CD8-positive, alpha-beta memory T cell (primary cell): ENCODE data around the gene GRAMD4. TPM values are rescaled to one million over a fixed set of nuclear protein-coding genes. Genes with fewer than 3 reads are reported as not detected.

Experiments used
- CTCF ChIA-PET: fragments of 350-600 bp; sonication (Branson Sonifier 250); formaldehyde crosslinking; loops from one replicate; lab custom pipeline; 2021; ENCODE audit warnings: antibody characterized with exemption; lab: Charles Lee
- POLR2A ChIA-PET: fragments of 350-600 bp; sonication (Branson Sonifier 250); formaldehyde crosslinking; loops from one replicate; lab custom pipeline; 2021; ENCODE audit warnings: antibody characterized with exemption; lab: Charles Lee
- DNase-seq, 5 donors: peaks; one replicate each; pipeline versions ENCODE4 v3.0.0 to v3.0.0-alpha.2; 2020 to 2022; ENCODE audit warnings: mixed read lengths in 1 of 5
- H3K27ac ChIP-seq: one replicate; pipeline ENCODE4 v1.7.0; 2013; ENCODE audit warnings: low read depth, mild to moderate bottlenecking, low read length, moderate library complexity
- H3K27me3 ChIP-seq: 2 replicates; pipeline ENCODE4 v1.7.0; 2013; ENCODE audit warnings: low read length, mild to moderate bottlenecking; ENCODE audit not compliant: insufficient read depth, poor library complexity, severe bottlenecking
- H3K36me3 ChIP-seq: 2 replicates; pipeline ENCODE4 v1.7.0; 2013; ENCODE audit warnings: mild to moderate bottlenecking, low read length, moderate library complexity; ENCODE audit not compliant: insufficient read depth
- H3K4me1 ChIP-seq: 2 replicates; pipeline ENCODE4 v1.7.0; 2013; ENCODE audit warnings: mild to moderate bottlenecking, low read length, moderate library complexity; ENCODE audit not compliant: insufficient read depth
- H3K4me3 ChIP-seq: 2 replicates; pipeline ENCODE4 v1.7.0; 2013; ENCODE audit warnings: mild to moderate bottlenecking, low read length
- H3K9me3 ChIP-seq: 2 replicates; pipeline ENCODE4 v1.7.0; 2013; ENCODE audit warnings: mild to moderate bottlenecking, low read length
- H3K27ac Mint-ChIP-seq, 8 donors: one replicate each; pipeline ENCODE4 v1.8.0; 2020 to 2021; ENCODE audit warnings: mixed read lengths in 8 of 8, mild to moderate bottlenecking in 6 of 8, inconsistent platforms in 3 of 8, moderate library complexity in 3 of 8
- H3K27me3 Mint-ChIP-seq, 2 donors: one replicate each; pipeline ENCODE4 v1.8.0; 2020 to 2021; ENCODE audit warnings: mixed read lengths in 2 of 2, mild to moderate bottlenecking in 1 of 2, moderate library complexity in 1 of 2
- H3K36me3 Mint-ChIP-seq, 3 donors: one replicate each; pipeline ENCODE4 v1.8.0; 2020 to 2021; ENCODE audit warnings: mixed read lengths in 3 of 3, inconsistent platforms in 1 of 3, mild to moderate bottlenecking in 1 of 3
- H3K4me1 Mint-ChIP-seq, 3 donors: one replicate each; pipeline ENCODE4 v1.8.0; 2020 to 2021; ENCODE audit warnings: mixed read lengths in 3 of 3, inconsistent platforms in 1 of 3, mild to moderate bottlenecking in 1 of 3
- H3K4me3 Mint-ChIP-seq, 7 donors: one replicate each; pipeline ENCODE4 v1.8.0; 2020 to 2021; ENCODE audit warnings: mixed read lengths in 7 of 7, mild to moderate bottlenecking in 6 of 7, moderate library complexity in 4 of 7, inconsistent platforms in 2 of 7
- H3K9me3 Mint-ChIP-seq, 5 donors: one replicate each; pipeline ENCODE4 v1.8.0; 2020 to 2022; ENCODE audit warnings: mixed read lengths in 5 of 5, mild to moderate bottlenecking in 3 of 5, moderate library complexity in 2 of 5, inconsistent platforms in 1 of 5
- polyA plus RNA-seq: library from polyadenylated mRNA; unstranded; fragments of 300-500 nt; fragmentation: Illumina TruSeq; gene quantifications from one replicate; pipeline ENCODE4 v1.2.3, GENCODE V29; 2021
- total RNA-seq, 2 experiments: library from RNA; stranded (reverse); gene quantifications; one replicate each; pipeline ENCODE4 v1.2.3, GENCODE V29; 2021

Gene GRAMD4
- total and polyA plus RNA-seq, 3 experiments from 2014 or later = 7.6 to 33.0 (median 25.3) TPM

DNA sequence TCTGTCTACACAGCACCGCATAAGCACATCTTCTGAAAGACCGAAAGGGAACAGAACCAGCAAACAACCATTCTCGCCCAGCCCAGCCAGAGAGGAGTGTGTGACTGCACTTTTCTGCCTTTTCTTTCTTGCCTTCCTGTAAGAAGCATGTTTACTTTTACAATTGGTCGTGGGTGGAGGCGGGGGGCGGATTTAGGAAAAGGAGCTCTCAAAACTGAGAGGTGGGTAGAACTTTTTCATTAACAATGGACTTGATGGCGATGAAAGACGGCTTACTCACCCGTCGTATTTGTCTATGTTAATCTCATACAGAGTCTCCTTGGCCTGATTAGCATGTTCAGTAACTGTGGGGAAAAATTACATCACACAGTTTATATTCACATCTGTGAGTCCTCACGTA lies 90.6 kb downstream of the GRAMD4 start:
- no peak overlapping the region for H3K27ac ChIP-seq
- peaks cover 64% of the 10 kb centered on the region for H3K36me3 ChIP-seq
- H3K4me3 ChIP-seq = no peak overlapping the region
- CTCF ChIA-PET = no interaction called here
- H3K4me1 ChIP-seq = no peaks in the 10 kb centered on the region
- Mint-ChIP-seq H3K4me3 (no peak overlapping the region), H3K36me3 (peaks cover 7 to 90% (median 41%) of the 10 kb centered on the region in 3 donors), H3K27ac (peak overlapping the region in 4 of 8 donors; percentile 18 to 70 (median 38)), H3K4me1 (peaks cover 8 to 23% (median 14%) of the 10 kb centered on the region in 3 donors), H3K9me3 (no peaks in the 10 kb centered on the region), H3K27me3 (no peaks in the 10 kb centered on the region)
- POLR2A ChIA-PET = no interaction called here
- H3K27me3 ChIP-seq = no peaks in the 10 kb centered on the region
- no peak for DNase-seq
- H3K9me3 ChIP-seq = no peaks in the 10 kb centered on the region

DNA sequence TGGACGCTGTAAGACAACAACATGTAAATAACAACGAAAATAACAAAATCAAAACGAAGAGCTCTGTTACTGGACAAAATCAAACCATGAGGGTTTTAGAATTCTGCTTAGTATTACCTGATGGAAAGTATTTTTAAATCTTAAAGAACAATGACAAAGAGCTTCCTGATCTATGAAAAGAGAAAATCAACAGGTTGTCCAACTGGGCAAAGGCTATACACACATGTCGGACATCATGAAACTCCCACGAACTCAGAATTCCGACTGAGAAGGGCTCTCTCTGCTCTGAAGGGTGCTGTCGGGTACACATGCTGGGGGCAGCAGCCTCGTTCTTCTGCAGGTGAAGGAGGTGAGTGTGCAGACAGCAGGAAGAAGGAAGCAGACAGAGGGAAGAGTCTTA lies 92.1 kb downstream of the GRAMD4 start:
- Mint-ChIP-seq H3K4me3 (no peak overlapping the region), H3K4me1 (peaks cover 6 to 24% (median 14%) of the 10 kb centered on the region in 3 donors), H3K27me3 (no peaks in the 10 kb centered on the region), H3K36me3 (peaks cover 4 to 84% (median 36%) of the 10 kb centered on the region in 3 donors), H3K9me3 (no peaks in the 10 kb centered on the region), H3K27ac (peak overlapping the region in 4 of 8 donors; percentile 20 to 85 (median 74))
- Histone ChIP-seq H3K4me3 (no peak overlapping the region), H3K9me3 (no peaks in the 10 kb centered on the region), H3K27ac (no peak overlapping the region), H3K36me3 (peaks cover 56% of the 10 kb centered on the region), H3K27me3 (no peaks in the 10 kb centered on the region), H3K4me1 (no peaks in the 10 kb centered on the region)
- ChIA-PET CTCF (no interaction called here), POLR2A (no interaction called here)
- no peak for DNase-seq

DNA sequence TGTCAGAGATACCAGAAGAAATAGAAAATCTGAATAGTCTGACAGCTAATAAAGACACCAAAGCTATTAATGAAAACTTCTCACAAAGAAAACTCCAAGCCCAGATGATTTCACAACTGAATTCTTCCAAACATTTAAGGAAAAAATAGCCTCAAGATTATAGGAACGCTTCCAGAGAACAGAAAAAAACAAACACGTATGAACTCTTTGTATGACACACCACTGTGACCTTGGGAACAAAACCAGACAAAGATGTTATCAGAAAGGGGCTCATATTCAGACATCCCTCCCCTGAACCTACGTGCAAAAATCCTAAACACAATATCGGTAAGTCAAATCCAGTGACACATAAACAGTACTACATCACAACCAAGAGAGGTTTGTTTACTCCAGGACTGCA lies 94.4 kb downstream of the GRAMD4 start:
- no peaks in the 10 kb centered on the region for H3K9me3 ChIP-seq
- H3K36me3 ChIP-seq = peaks cover 56% of the 10 kb centered on the region
- peaks cover 7 to 24% (median 19%) of the 10 kb centered on the region in 3 donors for H3K4me1 Mint-ChIP-seq
- no peaks in the 10 kb centered on the region for H3K9me3 Mint-ChIP-seq
- POLR2A ChIA-PET = interaction anchor here (0.6 kb wide), 1 partner anchor 22 kb away, joined by 3 read pairs; no protein-coding TSS in a partner anchor
- no peaks in the 10 kb centered on the region for H3K27me3 ChIP-seq
- H3K4me3 ChIP-seq = no peak overlapping the region
- H3K4me3 Mint-ChIP-seq = no peak overlapping the region
- no peak for DNase-seq
- peak overlapping the region in 6 of 8 donors; percentile 30 to 87 (median 74) for H3K27ac Mint-ChIP-seq
- H3K27me3 Mint-ChIP-seq = no peaks in the 10 kb centered on the region
- peaks cover 2 to 84% (median 30%) of the 10 kb centered on the region in 3 donors for H3K36me3 Mint-ChIP-seq
- CTCF ChIA-PET = interaction anchor here (1.5 kb wide), 1 partner anchor 89 kb away, joined by 4 read pairs; no protein-coding TSS in a partner anchor
- no peaks in the 10 kb centered on the region for H3K4me1 ChIP-seq
- H3K27ac ChIP-seq = no peak overlapping the region

DNA sequence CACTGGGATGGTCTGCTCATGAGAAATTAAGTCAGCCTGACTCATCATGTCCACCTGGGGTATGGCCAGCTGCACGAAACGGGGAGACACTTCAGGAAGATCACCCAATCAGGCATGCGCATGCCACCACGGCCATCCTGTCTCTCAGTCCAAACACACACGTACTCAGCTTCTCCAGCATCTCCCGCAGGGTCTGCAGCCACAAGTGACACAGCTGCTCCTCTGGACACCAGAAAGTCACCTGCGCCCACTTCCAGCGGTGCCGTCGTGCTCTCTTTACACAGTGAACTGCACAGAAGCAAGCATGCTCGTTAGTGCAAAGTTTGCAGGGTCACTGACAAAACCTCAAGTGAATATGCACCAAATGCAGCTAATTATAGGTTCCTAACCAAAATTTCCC lies 99.7 kb downstream of the GRAMD4 start:
- Mint-ChIP-seq H3K36me3 (peaks cover 0 to 80% (median 13%) of the 10 kb centered on the region in 3 donors), H3K4me1 (peaks cover 14 to 37% (median 26%) of the 10 kb centered on the region in 3 donors), H3K27ac (peak overlapping the region in 5 of 8 donors; percentile 18 to 93 (median 63)), H3K9me3 (no peaks in the 10 kb centered on the region), H3K4me3 (no peak overlapping the region), H3K27me3 (no peaks in the 10 kb centered on the region)
- peaks cover 40% of the 10 kb centered on the region for H3K36me3 ChIP-seq
- H3K9me3 ChIP-seq = no peaks in the 10 kb centered on the region
- CTCF ChIA-PET = interaction anchor here (1.2 to 1.4 kb wide), 2 partner anchors 79 to 84 kb away, joined by 3 to 4 read pairs; no protein-coding TSS in a partner anchor
- POLR2A ChIA-PET = no interaction called here
- H3K4me1 ChIP-seq = no peaks in the 10 kb centered on the region
- H3K27me3 ChIP-seq = no peaks in the 10 kb centered on the region
- H3K4me3 ChIP-seq = no peak overlapping the region
- no peak overlapping the region for H3K27ac ChIP-seq
- DNase-seq = no peak

DNA sequence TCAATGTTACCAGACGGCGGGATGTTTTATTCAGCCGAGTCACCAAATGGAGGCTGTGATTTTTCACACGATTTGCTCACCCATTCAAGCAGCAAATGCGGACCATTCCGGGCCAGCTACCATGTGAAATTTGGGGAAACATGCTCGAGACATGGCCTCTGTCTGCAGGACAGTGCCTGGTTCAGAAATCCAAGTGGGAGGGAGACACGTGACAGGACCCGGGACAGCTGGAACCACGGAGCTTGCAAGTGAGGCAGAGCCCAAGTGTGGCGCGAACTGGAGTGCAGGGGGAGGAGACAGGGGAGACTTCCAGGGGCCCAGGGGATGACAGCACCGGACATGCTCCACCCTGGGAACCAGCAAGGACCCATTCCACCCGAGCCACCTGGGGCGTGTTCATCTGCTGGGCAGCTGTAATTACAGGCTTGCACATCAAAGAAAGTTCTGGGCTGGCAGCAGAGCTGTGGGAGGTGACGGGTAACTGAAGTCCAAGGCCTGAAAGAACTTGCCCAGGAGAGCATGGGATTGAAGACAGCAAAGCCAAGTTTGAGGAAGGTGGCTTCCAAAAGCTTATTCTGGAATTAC lies 101.4 kb downstream of the GRAMD4 start:
- Histone ChIP-seq H3K4me3 (no peak overlapping the region), H3K36me3 (peaks cover 45% of the 10 kb centered on the region), H3K27ac (no peak overlapping the region), H3K9me3 (no peaks in the 10 kb centered on the region), H3K27me3 (no peaks in the 10 kb centered on the region), H3K4me1 (no peaks in the 10 kb centered on the region)
- Mint-ChIP-seq H3K27ac (peak overlapping the region in 6 of 8 donors; percentile 68 to 93 (median 73)), H3K4me3 (no peak overlapping the region), H3K36me3 (peaks cover 0 to 86% (median 14%) of the 10 kb centered on the region in 3 donors), H3K4me1 (peaks cover 22 to 42% (median 36%) of the 10 kb centered on the region in 3 donors), H3K27me3 (no peaks in the 10 kb centered on the region), H3K9me3 (no peaks in the 10 kb centered on the region)
- DNase-seq = no peak
- CTCF ChIA-PET = interaction anchor here (1.0 to 1.4 kb wide), 4 partner anchors 77 to 158 kb away, joined by 3 to 5 read pairs (median 4); no protein-coding TSS in a partner anchor
- POLR2A ChIA-PET = interaction anchor here (1.7 kb wide), 1 partner anchor 9 kb away, joined by 5 read pairs; no protein-coding TSS in a partner anchor

DNA sequence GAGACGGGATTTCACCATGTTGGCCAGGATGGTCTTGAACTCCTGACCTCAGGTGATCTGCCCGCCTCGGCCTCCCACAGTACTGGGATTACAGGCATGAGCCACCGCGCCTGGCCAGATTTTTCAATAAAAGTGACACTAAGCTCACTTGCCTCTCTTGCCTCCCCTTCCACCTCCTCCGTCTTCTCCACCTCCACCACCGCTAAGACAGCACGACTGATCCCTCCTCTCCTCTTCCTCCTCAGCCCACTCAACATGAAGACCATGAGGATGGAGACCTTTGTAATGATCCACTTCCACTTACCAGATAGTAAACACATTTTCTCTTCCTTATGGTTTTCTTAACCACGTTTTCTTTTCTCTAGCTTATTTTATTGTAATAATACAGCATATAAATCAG lies 103.7 kb downstream of the GRAMD4 start:
- H3K27me3 ChIP-seq = no peaks in the 10 kb centered on the region
- DNase-seq = no peak
- peaks cover 25% of the 10 kb centered on the region for H3K36me3 ChIP-seq
- Mint-ChIP-seq H3K27me3 (no peaks in the 10 kb centered on the region), H3K4me1 (peaks cover 25 to 57% (median 47%) of the 10 kb centered on the region in 3 donors), H3K36me3 (peaks cover 0 to 85% (median 10%) of the 10 kb centered on the region in 3 donors), H3K27ac (peak overlapping the region in 7 of 8 donors; percentile 8 to 95 (median 85)), H3K9me3 (no peaks in the 10 kb centered on the region), H3K4me3 (peak overlapping the region in 1 of 7 donors; percentile 1)
- ChIA-PET POLR2A (no interaction called here), CTCF (no interaction called here)
- no peak overlapping the region for H3K4me3 ChIP-seq
- no peak overlapping the region for H3K27ac ChIP-seq
- H3K9me3 ChIP-seq = no peaks in the 10 kb centered on the region
- H3K4me1 ChIP-seq = peaks cover 7% of the 10 kb centered on the region

DNA sequence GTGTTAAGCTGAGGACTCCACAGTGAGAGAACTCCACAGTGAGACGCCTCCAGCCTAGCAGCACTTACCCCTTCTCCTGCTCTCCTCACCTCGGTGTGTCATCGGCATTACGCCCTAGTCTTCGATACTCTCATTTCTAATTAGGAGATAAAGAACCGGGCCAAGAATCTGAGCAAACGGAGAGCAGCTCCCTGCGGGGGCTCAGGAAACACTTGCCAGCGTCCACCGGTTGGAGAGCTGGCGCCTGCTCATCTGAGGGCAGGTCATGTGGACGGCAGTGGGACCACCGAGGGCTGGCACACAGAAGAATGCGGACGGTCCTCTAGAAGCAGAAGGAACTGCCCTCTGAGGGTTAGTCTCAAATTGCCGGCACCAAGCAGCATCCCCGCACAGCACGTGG lies 104.9 kb downstream of the GRAMD4 start:
- no peak for DNase-seq
- H3K27ac ChIP-seq = no peak overlapping the region
- no peaks in the 10 kb centered on the region for H3K27me3 ChIP-seq
- Mint-ChIP-seq H3K9me3 (no peaks in the 10 kb centered on the region), H3K4me1 (peaks cover 29 to 62% (median 54%) of the 10 kb centered on the region in 3 donors), H3K36me3 (peaks cover 0 to 77% (median 13%) of the 10 kb centered on the region in 3 donors), H3K27me3 (no peaks in the 10 kb centered on the region), H3K4me3 (no peak overlapping the region), H3K27ac (peak overlapping the region in 2 of 8 donors; percentile 87 to 93)
- no peak overlapping the region for H3K4me3 ChIP-seq
- H3K4me1 ChIP-seq = peaks cover 9% of the 10 kb centered on the region
- H3K36me3 ChIP-seq = peaks cover 13% of the 10 kb centered on the region
- CTCF ChIA-PET = interaction anchor here (2.7 kb wide), 1 partner anchor 78 kb away, joined by 10 read pairs; no protein-coding TSS in a partner anchor
- no peaks in the 10 kb centered on the region for H3K9me3 ChIP-seq
- POLR2A ChIA-PET = no interaction called here
